Hindlimb muscle (tissue), 1 donor: ENCODE results near the gene ZNF584. TPM values are rescaled to one million over a fixed set of nuclear protein-coding genes. Genes with fewer than 3 reads are reported as not detected.
"Not testable (repeated sequence)": the region's sequence is repeated elsewhere in the genome, so short reads cannot be mapped to it uniquely, and the experiment has no call there.

Experiments
- DNase-seq: peaks from one replicate; pipeline ENCODE4 v3.0.0-alpha.2; 2013
- polyA plus RNA-seq: library from polyadenylated mRNA; unstranded; fragments of 120-200 nt; gene quantifications from one replicate; pipeline ENCODE4 v1.2.1, GENCODE V29; 2013; ENCODE audit not compliant: insufficient read length

Gene ZNF584
- polyA plus RNA-seq, 1 donor: 5.4 TPM

GRCh38 chr19:58385891-58386575 lies 22.4 kb upstream of the ZNF584 start:
- no peak for DNase-seq

GRCh38 chr19:58386576-58387337 lies 21.7 kb upstream of the ZNF584 start, which contains the start of gene RPS5:
RPS5 (plus strand) TSS chr19:58387269; CDS start chr19:58388138, 869 bp downstream.
- DNase-seq: peak; percentile 97

GRCh38 chr19:58387338-58388174 lies 20.9 kb upstream of the ZNF584 start:
- no peak for DNase-seq

GRCh38 chr19:58388175-58388526 lies 20.3 kb upstream of the ZNF584 start:
- no peak for DNase-seq

- DNase-seq: no peak
Observed at GRCh38 chr19:58392945-58393724, 15.3 kb upstream of the ZNF584 start.

- no peak for DNase-seq
Observed at GRCh38 chr19:58393725-58394033, 14.8 kb upstream of the ZNF584 start.

GRCh38 chr19:58394821-58395219 lies 13.6 kb upstream of the ZNF584 start:
- no peak for DNase-seq

GRCh38 chr19:58395220-58395978 lies 13.1 kb upstream of the ZNF584 start, which contains the start of gene RNF225:
RNF225 (plus strand) TSS chr19:58395656; CDS start chr19:58396090, 434 bp downstream.
- no peak for DNase-seq

- DNase-seq: no peak
Observed at GRCh38 chr19:58395979-58396627, 12.3 kb upstream of the ZNF584 start.

GRCh38 chr19:58396691-58397532 lies 11.5 kb upstream of the ZNF584 start:
- no peak for DNase-seq

- no peak for DNase-seq
Observed at GRCh38 chr19:58397533-58398037, 10.9 kb upstream of the ZNF584 start.

- DNase-seq: no peak
Observed at GRCh38 chr19:58398087-58398486, 10.4 kb upstream of the ZNF584 start.

GRCh38 chr19:58398545-58398944 lies 9.9 kb upstream of the ZNF584 start:
- DNase-seq: no peak

GRCh38 chr19:58399903-58400302 lies 8.5 kb upstream of the ZNF584 start:
- no peak for DNase-seq

- no peak for DNase-seq
Observed at GRCh38 chr19:58400316-58400915, 8.0 kb upstream of the ZNF584 start.

- DNase-seq: peak; percentile 100
Observed at GRCh38 chr19:58400916-58401839, 7.3 kb upstream of the ZNF584 start.

GRCh38 chr19:58401840-58402421 lies 6.5 kb upstream of the ZNF584 start:
- DNase-seq: no peak

GRCh38 chr19:58403920-58404478 lies 4.5 kb upstream of the ZNF584 start:
- DNase-seq: not testable (repeated sequence)
